GM21447 (cell line): Measurements from ENCODE around the gene NAXE.
"Not testable (repeated sequence)": the region's sequence is repeated elsewhere in the genome, so short reads cannot be mapped to it uniquely, and the experiment has no call there.

Experiments
- ATAC-seq: cut with Tn5 transposase; IDR thresholded peaks from one replicate; pipeline ENCODE4 v1.9.1; 2021; ENCODE audit not compliant: unreplicated experiment

NAXE gene

DNA sequence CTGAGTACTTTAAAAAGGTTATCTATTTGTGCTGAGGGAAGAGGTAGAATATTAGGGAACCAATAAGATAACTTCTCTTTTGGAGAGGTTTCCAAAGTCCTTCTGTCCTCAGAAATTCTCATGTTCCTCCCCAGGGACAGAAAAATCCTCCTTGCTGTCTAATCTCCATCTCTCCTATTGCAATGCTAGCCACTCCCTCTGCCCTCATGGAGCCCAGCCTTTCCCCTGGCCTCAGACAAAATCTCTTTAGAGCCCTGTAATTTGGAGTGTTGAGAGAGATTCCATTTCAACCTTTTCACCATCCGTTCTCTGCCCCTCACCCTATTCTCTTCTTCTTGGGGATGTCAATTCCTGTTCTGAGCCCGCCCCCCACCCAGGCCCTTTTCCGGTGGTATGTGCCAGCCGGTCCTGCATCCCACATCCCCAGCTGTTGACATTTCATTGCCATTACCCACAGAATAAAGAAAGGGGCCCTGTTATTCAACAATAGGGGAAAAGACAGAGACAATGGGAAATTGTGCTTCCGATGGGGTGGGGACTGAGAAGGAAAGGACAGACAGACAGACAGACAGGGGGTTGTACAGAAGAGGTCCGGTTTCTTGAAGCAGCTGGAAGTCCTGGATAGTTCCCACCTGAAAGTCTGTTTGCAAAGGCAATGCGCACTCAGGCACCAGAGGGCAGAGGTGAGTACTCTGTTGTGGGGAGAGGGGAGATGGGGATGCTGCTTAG lies 27.4 kb downstream of the NAXE start, which contains the start of gene HAPLN2:
Gene HAPLN2 (plus strand): TSS at position 563 of the 729 bp plus-strand sequence. CDS start 4,076 bp downstream, outside the sequence.
- no peak for ATAC-seq

DNA sequence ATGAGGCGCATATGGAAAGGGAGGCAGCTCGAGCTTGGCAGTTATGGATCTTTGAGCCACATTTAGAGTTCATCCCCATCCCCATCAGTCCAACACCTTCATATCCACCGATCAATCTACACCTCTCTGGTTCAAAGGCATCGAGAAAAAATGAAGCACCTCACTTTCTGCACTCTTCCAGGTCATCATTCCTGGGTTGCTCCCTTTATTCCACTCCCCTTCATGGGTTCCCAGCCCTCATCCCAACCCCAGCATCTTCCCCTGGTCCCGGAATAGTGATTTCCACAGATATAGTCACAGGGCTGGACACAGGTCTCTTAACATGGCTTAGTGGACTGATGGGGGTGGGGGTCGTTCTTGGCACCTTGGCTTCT lies 28.0 kb downstream of the NAXE start:
- ATAC-seq: no peak

GRCh38 chr1:156622581-156623297 lies 31.2 kb downstream of the NAXE start:
- ATAC-seq: no peak

DNA sequence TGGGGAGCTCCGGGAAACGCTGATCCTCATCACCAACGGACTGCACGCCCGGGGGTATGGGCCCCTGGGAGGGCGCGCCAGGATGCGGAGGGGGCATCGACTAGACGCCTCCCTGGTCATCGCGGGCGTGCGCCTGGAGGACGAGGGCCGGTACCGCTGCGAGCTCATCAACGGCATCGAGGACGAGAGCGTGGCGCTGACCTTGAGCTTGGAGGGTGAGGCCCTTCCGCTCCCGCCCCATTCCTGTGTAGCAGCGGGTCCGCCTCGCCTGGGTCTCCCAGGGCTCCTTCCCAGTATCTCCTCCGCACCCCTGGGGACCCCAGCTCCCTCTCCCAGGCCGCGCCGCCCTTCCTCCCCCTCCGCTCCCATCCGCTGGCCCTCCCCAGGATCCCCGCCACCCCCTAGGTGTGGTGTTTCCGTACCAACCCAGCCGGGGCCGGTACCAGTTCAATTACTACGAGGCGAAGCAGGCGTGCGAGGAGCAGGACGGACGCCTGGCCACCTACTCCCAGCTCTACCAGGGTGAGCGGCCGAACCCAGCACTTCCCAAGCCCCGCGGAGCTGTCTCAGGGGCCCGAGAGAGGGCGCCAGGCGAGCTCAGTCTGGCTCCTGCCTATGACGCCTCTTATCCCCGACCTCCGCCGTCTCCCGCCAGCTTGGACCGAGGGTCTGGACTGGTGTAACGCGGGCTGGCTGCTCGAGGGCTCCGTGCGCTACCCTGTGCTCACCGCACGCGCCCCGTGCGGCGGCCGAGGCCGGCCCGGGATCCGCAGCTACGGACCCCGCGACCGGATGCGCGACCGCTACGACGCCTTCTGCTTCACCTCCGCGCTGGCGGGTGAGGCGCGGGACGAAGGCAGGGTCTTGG lies 32.6 kb downstream of the NAXE start:
- ATAC-seq: no peak

DNA sequence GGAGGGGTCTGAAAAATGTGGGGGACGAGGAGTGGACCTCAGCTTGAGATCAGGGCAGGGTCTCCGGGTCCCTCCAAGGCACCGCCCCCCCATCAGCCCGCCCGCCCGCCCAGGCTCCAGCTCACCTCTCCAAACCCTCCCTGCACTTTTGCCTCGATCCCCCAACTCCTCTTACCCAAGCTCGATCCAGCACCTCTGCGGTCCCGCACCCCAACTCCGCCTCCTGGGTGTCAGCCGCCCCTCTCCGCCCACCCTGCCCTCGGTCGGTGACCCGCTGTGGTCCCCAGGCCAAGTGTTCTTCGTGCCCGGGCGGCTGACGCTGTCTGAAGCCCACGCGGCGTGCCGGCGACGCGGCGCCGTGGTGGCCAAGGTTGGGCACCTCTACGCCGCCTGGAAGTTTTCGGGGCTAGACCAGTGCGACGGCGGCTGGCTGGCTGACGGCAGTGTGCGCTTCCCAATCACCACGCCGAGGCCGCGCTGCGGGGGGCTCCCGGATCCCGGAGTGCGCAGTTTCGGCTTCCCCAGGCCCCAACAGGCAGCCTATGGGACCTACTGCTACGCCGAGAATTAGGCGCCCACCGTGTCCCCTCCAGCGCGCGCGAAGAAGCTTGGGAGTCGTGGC lies 33.3 kb downstream of the NAXE start:
- no peak for ATAC-seq

DNA sequence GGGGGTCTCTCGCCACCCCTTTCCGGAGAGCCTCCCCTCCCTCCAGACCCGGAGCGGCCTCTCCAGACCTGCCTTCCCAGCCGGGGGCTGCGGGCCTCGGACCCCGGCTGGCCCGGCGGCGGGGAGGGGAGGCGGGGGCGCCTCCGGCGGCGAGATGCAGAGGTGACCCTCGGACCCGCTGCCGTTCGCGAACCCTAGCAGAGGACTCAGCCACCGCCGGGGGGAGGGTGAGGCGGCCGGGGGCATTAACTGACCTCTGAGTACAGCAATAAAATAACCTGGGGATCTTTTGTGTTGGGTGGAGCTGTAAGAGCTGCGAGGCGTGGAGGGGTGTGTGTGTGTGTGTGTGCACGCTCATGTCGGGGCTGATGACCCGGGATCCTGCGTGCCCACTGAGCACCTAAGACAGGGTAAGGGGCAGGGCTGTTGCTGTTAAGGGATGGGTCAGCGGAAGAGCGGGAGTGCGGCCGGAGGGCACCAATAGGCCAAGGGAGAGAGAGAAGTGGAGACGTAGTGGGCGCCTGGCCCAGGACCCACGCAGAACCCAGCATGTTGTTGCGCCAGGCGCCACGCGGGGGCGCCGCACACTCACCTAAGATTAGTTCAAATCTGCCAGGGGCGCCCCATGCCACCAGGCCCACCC lies 34.0 kb downstream of the NAXE start:
- ATAC-seq: no peak

DNA sequence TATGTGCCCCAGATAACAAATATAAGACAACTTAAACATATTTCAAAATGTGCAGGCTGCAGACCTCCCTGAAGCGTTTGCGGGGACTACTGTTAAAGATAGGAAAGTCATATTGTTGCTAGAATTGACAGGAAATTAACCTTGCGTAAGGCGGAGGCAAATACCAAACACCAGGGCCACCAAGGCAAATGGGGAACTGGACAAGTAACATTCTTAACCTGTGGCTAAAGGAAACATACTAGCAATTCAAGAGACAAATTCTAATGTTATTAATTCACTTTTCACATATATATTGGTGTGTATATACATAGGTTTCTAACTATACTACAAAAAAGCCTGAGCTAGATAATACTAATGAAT lies 34.5 kb downstream of the NAXE start:
- ATAC-seq: no peak

DNA sequence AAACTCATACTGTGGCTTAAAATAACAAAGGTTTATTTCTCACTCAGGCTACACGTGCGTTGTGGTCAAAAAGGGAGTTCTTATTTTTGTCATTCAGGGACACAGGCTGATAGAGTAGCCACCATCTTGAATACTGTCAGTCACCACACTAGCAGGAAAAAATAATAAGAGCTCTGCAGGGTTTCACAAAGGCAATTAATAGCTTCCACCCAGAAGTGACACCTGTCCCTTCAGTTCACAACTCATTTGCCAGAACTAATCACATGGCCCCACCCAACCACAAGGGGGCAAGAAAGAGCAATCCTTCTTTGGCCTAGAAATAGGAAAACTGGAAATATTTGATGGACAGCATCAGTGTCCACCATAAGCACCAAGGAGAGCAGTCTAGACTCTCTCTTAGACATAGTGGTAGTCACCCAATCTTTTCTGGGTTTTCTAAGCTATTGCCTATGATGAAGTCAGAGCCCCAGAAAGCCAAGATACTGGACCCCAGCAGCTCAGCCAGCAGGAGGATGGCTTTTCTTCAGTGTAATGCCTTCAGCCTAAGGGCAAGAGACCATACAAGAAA lies 35.8 kb downstream of the NAXE start:
- no peak for ATAC-seq

DNA sequence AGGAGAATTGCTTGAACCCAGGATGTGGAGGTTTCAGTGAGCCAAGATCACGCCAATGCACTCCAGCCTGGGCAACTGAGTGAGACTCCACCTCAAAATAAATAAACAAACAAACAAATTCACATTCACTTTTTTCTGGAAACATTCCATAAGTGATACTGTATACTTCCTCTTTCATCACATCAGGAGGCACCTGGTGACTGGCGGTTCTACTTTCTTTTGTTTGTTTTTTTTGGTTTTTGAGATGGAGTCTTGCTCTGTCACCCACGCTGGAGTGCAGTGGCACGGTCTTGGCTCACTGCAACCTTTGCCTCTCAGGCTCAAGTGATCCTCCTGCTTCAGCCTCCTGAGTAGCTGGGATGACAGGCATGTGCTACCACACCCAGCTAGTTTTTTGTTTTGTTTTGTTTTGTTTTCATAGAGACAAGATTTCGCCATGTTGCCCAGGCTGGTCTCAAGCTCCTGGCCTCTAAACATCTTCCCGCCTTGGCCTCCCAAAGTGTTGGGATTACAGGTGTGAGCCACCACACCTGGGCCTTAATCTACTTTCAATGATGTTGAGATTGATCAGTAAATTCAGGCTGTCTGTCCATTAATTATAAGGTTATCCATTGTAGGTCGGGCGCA lies 38.4 kb downstream of the NAXE start:
- ATAC-seq: no peak

DNA sequence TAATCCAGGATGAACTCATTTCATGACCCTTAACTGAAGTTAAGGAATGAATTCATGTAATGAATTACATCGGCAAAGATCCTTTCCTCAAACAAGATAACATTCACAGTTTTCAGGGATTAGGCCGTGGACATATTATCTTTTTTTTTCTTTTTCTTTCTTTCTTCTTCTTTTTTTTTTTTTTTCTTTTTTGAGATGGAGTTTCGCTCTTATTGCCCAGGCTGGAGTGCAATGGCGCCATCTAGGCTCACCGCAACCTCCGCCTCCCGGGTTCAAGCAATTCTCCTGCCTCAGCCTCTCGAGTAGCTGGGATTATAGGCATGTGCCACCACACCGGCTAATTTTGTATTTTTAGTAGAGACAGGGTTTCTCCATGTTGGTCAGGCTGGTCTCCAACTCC lies 39.6 kb downstream of the NAXE start:
- ATAC-seq: not testable (repeated sequence)

GRCh38 chr1:156632355-156632754 lies 40.8 kb downstream of the NAXE start:
- no peak for ATAC-seq

DNA sequence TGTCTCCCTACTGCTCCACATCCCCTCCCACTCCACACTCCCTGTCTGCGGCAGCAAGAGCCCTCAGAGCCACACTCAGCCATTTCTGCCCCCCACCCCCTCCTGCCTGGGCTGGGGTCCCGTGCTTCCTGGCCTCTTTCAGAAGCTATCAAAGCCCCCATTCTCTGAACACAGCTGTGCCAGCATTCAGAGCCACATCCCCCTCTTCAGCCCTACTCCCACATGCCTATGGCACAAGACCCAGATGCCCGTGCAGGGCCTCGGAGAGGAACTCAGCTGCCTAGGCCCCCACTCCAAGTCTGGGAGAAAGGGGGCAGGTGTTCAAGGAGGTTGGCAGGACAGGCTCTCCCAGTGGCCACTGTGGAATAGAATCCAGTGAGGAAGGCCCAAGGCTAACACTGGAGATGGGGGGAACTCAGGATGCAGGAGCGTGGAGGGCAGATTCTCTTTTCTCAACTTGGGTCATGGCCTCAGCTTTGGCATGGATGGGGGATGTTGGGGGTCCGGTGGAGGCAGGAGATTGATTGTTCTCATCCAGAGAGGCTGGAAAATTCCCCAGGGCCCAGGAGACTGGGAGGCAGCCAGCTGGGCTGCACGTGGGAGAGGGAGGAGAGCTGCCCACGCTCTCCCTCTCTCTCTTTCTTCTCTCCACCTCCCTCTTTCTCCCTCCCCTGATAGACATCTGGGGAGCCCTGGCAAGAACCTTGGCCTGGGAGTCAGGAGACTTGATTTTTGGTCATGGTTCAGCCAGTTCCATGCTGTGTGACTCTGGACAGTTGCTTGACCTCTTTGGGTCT lies 46.8 kb downstream of the NAXE start:
- ATAC-seq: no peak

GRCh38 chr1:156639601-156640101 lies 48.1 kb downstream of the NAXE start:
- ATAC-seq: no peak

DNA sequence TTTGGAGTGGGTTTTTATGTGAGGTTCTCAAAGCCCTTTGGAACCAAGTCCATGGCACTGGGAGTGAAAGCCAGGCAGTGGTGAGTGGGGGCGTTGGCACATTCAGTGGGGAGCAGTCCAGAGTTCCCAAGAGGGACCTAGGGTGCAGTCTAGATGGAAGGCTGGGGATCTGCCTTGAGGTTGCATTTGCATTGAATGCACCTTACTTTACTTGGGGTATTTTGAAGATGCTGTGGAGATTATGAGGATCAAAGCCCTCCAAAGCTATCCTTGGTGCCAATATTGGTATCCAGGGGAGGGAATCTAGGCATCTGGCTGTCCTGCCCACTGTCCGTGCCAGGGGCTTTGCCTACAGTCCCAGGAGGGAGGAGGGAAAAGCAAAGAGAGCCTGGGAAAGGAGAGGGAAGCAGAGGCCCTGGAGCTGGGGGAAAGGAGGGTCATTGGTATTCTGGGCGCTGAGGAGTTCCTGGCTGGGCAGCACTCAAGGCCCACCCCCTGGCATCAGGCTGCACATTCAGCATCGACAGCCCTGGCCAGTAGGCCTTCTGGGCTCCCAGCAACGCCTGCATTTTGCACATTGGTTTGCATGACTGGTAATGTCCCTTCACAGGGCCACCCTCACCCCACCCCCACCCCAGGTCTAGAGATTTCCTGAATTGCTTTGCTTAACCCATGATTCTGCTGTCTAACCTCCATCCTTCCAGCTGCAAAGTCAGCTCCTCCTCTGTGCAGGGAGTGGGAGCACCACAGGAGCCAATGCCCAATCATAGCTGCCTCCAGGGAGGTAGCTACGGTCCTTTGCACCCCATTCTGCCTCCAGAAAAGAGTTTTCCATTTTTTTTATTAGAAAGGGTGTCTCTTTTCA lies 49.5 kb downstream of the NAXE start:
- ATAC-seq: no peak

DNA sequence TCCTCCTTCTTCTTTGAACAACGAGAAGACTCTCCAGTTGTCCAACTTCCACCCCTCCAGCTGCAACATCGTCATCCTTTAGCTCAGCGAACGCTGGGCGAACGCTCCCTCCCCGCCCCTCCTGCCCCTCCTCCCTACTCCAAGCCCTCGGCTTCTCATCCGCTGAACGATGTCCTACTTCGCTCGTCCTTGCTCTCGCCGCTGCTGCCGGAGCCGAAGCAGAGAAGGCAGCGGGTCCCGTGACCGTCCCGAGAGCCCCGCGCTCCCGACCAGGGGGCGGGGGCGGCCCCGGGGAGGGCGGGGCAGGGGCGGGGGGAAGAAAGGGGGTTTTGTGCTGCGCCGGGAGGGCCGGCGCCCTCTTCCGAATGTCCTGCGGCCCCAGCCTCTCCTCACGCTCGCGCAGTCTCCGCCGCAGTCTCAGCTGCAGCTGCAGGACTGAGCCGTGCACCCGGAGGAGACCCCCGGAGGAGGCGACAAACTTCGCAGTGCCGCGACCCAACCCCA lies 50.2 kb downstream of the NAXE start, which contains the start of gene BCAN:
Gene BCAN (plus strand): TSS at position 357 of the 504 bp plus-strand sequence. CDS start 3,938 bp downstream, outside the sequence.
- ATAC-seq: no peak

DNA sequence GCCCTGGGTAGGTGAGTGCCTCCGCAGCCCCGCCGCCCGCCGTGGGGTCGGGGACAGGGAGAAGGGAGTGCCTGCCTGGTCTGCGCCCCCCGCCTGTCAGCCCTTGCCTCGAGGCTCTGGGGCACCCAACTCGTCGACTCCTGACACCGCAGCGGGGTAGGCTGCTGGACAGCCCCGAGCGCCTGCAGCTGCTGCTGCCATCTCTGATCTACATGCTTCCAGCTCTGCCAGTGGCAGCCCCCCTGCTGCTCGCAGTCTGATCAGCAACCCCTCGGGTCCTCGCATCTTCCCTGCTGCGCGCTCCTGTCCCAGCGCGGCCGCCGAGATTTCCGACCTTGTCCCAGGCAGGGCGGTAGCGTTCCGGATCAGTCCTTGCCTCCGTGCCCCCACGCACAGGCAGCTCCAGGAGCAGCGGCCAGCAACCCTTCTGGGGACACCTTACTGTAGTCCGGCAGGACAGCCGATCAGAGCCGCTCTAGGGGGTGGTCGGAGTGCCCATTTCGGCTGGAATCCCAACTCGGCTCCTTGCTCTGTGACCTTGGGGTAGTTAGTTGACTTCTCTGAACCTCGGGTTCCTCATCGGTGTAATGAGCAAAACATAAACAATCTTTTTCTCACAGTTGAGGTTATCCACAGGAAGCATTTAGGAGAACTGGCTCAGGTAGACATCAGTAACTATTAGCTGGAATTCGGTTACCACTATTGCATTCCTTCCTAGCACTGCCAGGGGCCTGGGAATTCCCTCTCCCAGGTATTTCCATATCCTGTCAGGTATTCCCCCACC lies 50.9 kb downstream of the NAXE start:
- ATAC-seq: no peak
